A673 (cell line): ENCODE measurements around the gene NAA38. TPM values are rescaled to one million over a fixed set of nuclear protein-coding genes. Genes with fewer than 3 reads are reported as not detected.

Experiments
- BruUV-seq: library from RNA; stranded (reverse); fragments of 400-500 nt; replicated peaks from 2 replicates; lab custom pipeline; 2021; lab: Mats Ljungman, UMichigan
- CTCF ChIA-PET: fragments of 300-600 bp; sonication (Branson Sonifier 250); formaldehyde crosslinking; loops from one replicate; lab custom pipeline; 2022; ENCODE audit warnings: antibody characterized with exemption; lab: Charles Lee
- POLR2A ChIA-PET: fragments of 300-600 bp; sonication (Branson Sonifier 250); formaldehyde crosslinking; loops from one replicate; lab custom pipeline; 2022; ENCODE audit warnings: antibody characterized with exemption; ENCODE audit not compliant: low non-redundant PET; lab: Charles Lee
- DNase-seq: peaks from one replicate; pipeline ENCODE4 v3.0.0-alpha.2; 2015; ENCODE audit warnings: low spot score
- H3K27ac ChIP-seq: fragments of 200-600 bp; sonication (generic); 2 replicates; pipeline ENCODE4 v1.5.1; 2016; ENCODE audit warnings: mixed run types, low read depth, mild to moderate bottlenecking, mixed read lengths, antibody characterized with exemption, low read length; ENCODE audit not compliant: poor library complexity, severe bottlenecking
- H3K27me3 ChIP-seq: fragments of 200-600 bp; sonication (generic); replicated peaks from 2 replicates; pipeline ENCODE4 v1.6.1; 2017; ENCODE audit warnings: mixed run types, low read depth, mild to moderate bottlenecking, mixed read lengths, antibody characterized with exemption, low read length; ENCODE audit not compliant: insufficient read depth, poor library complexity
- H3K36me3 ChIP-seq: fragments of 200-600 bp; sonication (generic); 2 replicates; pipeline ENCODE4 v1.6.1; 2016; ENCODE audit warnings: mixed run types, mild to moderate bottlenecking, mixed read lengths, antibody characterized with exemption, low read length; ENCODE audit not compliant: insufficient read depth, poor library complexity, severe bottlenecking
- H3K4me1 ChIP-seq: fragments of 200-600 bp; sonication (generic); 2 replicates; pipeline ENCODE4 v1.6.1; 2017; ENCODE audit warnings: mixed run types, mild to moderate bottlenecking, mixed read lengths, antibody characterized with exemption, low read length; ENCODE audit not compliant: insufficient read depth, poor library complexity, severe bottlenecking
- H3K4me3 ChIP-seq: fragments of 200-600 bp; sonication (generic); 2 replicates; pipeline ENCODE4 v1.5.1; 2016; ENCODE audit warnings: low read depth, mixed run types, mild to moderate bottlenecking, mixed read lengths, low read length; ENCODE audit not compliant: poor library complexity, severe bottlenecking
- H3K9me3 ChIP-seq: fragments of 200-600 bp; sonication (generic); 2 replicates; pipeline ENCODE4 v1.6.1; 2016; ENCODE audit warnings: mixed run types, low read depth, mild to moderate bottlenecking, mixed read lengths, antibody characterized with exemption, low read length; ENCODE audit not compliant: poor library complexity, severe bottlenecking
- CTCF ChIP-seq: fragments of 300-800, 200-600 bp; sonication (generic); conservative IDR thresholded peaks from 2 replicates; pipeline ENCODE4 v1.5.1; 2017; ENCODE audit warnings: low read depth, mild to moderate bottlenecking, antibody characterized with exemption, low read length, moderate library complexity, mixed read lengths
- EZH2 ChIP-seq: fragments of 200-600 bp; sonication (generic); IDR thresholded peaks from 2 replicates; pipeline ENCODE4 v1.6.1; 2017; ENCODE audit warnings: borderline replicate concordance, low read depth, mild to moderate bottlenecking, mixed read lengths, antibody characterized with exemption, low read length; ENCODE audit not compliant: poor library complexity, severe bottlenecking
- intact Hi-C: fragments of 100-400 bp; cut with micrococcal nuclease; formaldehyde crosslinking; loops from one replicate; pipeline ENCODE4 v1.10.0; 2022; ENCODE audit not compliant: unreplicated experiment
- total RNA-seq: library from RNA; stranded (reverse); gene quantifications from 2 replicates; pipeline ENCODE4 v1.2.3, GENCODE V29; 2021

The NAA38 gene
- total RNA-seq, 1 experiment from 2014 or later = 64.3 TPM

DNA sequence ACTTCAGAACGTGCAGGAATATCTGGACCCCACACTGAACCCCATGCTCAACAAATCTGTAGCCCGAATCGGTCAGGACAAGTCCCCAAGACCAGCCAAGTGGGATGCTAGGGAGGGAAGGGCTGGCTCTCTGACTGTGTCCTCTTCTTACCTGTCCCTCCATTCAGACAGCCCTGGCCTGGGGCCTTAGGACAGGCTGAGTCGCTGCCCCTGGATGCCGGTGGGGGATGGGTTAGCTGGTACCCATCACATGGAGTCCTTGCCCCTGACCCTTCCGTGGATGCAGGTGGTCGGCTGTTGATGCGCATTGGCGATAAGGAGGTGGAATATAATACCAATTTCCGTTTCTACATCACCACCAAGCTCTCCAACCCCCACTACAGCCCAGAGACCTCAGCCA lies 39.3 kb downstream of the NAA38 start:
- H3K9me3 ChIP-seq = no peaks in the 10 kb centered on the region
- H3K36me3 ChIP-seq = no peaks in the 10 kb centered on the region
- H3K27me3 ChIP-seq = no peaks in the 10 kb centered on the region
- no TSS peak for BruUV-seq
- no peak for DNase-seq
- POLR2A ChIA-PET = no interaction called here
- TF ChIP-seq EZH2 = no peak
- TF ChIP-seq CTCF = no peak
- H3K4me3 ChIP-seq = no peak overlapping the region
- intact Hi-C loops = no loop called here
- H3K4me1 ChIP-seq = no peaks in the 10 kb centered on the region
- H3K27ac ChIP-seq = no peak overlapping the region
- CTCF ChIA-PET = no interaction called here

DNA sequence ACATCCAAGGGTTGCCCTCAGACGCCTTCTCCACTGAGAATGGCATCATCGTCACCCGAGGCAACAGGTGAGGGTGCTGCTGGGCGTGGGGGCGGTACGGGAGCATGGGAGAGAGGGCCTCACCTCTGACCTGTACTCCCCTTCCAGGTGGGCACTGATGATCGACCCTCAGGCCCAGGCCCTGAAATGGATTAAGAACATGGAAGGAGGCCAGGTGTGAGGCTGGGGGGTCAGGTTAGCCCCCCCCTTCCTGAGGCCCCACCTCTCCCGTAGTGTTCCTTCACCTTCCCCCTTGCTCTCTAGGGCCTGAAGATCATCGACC lies 39.8 kb downstream of the NAA38 start:
- no peak for DNase-seq
- intact Hi-C loops = no loop called here
- TF ChIP-seq EZH2 (no peak), CTCF (no peak)
- no TSS peak for BruUV-seq
- ChIA-PET POLR2A (no interaction called here), CTCF (no interaction called here)
- no peaks in the 10 kb centered on the region for H3K27me3 ChIP-seq
- no peak overlapping the region for H3K27ac ChIP-seq
- no peaks in the 10 kb centered on the region for H3K36me3 ChIP-seq
- no peaks in the 10 kb centered on the region for H3K4me1 ChIP-seq
- no peaks in the 10 kb centered on the region for H3K9me3 ChIP-seq
- H3K4me3 ChIP-seq = no peak overlapping the region

DNA sequence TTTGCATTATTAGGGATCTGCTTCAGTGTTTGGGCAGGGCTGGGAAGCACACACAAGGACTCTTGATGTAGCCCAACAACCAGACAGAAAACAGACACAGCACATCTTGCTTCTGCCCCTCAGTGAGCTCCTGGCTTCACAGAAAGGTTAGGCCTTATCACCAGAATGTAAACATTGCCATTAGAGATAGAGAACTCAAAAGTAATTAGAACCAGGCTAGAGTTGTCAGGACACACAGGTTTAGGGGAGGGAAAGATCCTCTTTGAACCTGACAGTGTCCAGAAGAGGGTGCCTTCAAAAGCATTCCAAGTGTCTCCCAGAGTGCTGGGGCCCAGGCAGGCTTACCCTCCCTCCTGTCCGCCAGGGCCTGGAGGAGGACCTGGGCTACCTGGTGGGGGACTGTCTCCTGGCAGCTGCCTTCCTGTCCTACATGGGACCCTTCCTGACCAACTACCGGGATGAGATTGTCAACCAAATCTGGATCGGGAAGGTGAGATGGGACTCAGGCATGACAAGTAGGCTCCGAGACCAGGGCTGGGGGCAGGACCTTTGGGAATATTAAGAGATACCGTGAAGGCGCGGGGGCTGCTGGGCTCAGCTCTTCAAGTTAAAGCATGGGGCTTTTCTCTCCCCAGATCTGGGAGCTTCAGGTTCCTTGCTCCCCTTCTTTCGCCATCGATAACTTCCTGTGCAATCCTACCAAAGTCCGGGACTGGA lies 40.3 kb downstream of the NAA38 start:
- Histone ChIP-seq H3K36me3 (no peaks in the 10 kb centered on the region), H3K27ac (no peak overlapping the region), H3K9me3 (no peaks in the 10 kb centered on the region), H3K4me1 (no peaks in the 10 kb centered on the region), H3K27me3 (no peaks in the 10 kb centered on the region), H3K4me3 (no peak overlapping the region)
- ChIA-PET POLR2A (no interaction called here), CTCF (no interaction called here)
- intact Hi-C loops = no loop called here
- no peak for DNase-seq
- TF ChIP-seq EZH2 = no peak
- BruUV-seq = no TSS peak

- DNase-seq = no peak
- Histone ChIP-seq H3K36me3 (no peaks in the 10 kb centered on the region), H3K27ac (no peak overlapping the region), H3K27me3 (no peaks in the 10 kb centered on the region), H3K4me3 (no peak overlapping the region), H3K4me1 (no peaks in the 10 kb centered on the region), H3K9me3 (no peaks in the 10 kb centered on the region)
- intact Hi-C loops = no loop called here
- ChIA-PET POLR2A (no interaction called here), CTCF (no interaction called here)
- no TSS peak for BruUV-seq
- TF ChIP-seq EZH2 (no peak), CTCF (no peak)
Observed at GRCh38 chr17:7814969-7815368, 42.4 kb downstream of the NAA38 start.
